GM13977 (cell line): ENCODE data around the gene MAPK9.

Experiments
- DNase-seq: peaks from one replicate; pipeline ENCODE4 v3.0.0; 2012; ENCODE audit warnings: low spot score
- CTCF ChIP-seq: IDR thresholded peaks from 2 replicates; pipeline ENCODE4 v1.5.1; 2012; ENCODE audit warnings: mild to moderate bottlenecking, control low read depth; ENCODE audit not compliant: insufficient read depth; ENCODE audit errors: extremely low read depth, missing control alignments
- in situ Hi-C: fragments of 300-500 bp; cut with MboI; formaldehyde crosslinking; loops from one replicate; pipeline ENCODE4 v1.12.0; 2022; ENCODE audit warnings: low sequenced_read_pairs, low pct_unique_long_range_greater_than_20kb, mixed read lengths, inconsistent platforms; ENCODE audit not compliant: unreplicated experiment

The MAPK9 gene

GRCh38 chr5:180291943-180292831 is at the start of gene MAPK9:
Gene MAPK9, minus strand, starts transcription at chr5:180292083. Its CDS starts 11,522 bp downstream, at chr5:180280561.
- peak; percentile 96 for DNase-seq
- in situ Hi-C loops, result no loop called here
- no peak for TF ChIP-seq CTCF

GRCh38 chr5:180341595-180341994 is 49.7 kb upstream of the MAPK9 start:
- in situ Hi-C loops, result no loop called here
- DNase-seq, result no peak

GRCh38 chr5:180340856-180341255 is 49.0 kb upstream of the MAPK9 start:
- DNase-seq, result no peak
- in situ Hi-C loops, result no loop called here
- no peak for TF ChIP-seq CTCF

More at GRCh38 chr5:180341595-180341994, 49.7 kb upstream of the MAPK9 start:
- TF ChIP-seq CTCF, result no peak

- TF ChIP-seq CTCF, result no peak
- in situ Hi-C loops, result no loop called here
- DNase-seq, result no peak
Measured at GRCh38 chr5:180339583-180340183, 47.8 kb upstream of the MAPK9 start.

- no peak for DNase-seq
- in situ Hi-C loops, result no loop called here
- TF ChIP-seq CTCF, result no peak
Measured at GRCh38 chr5:180338001-180338707, 46.3 kb upstream of the MAPK9 start.

- TF ChIP-seq CTCF, result no peak
- DNase-seq, result no peak
- in situ Hi-C loops, result no loop called here
Measured at GRCh38 chr5:180336234-180337020, 44.5 kb upstream of the MAPK9 start.
